Measurements from ENCODE around the gene KLHL8. TPM values are rescaled to one million over a fixed set of nuclear protein-coding genes. Genes with fewer than 3 reads are reported as not detected.

KLHL8 gene
- total RNA-seq, 2 experiments from 2014 or later, result 6.3 to 7.0 TPM

DNA sequence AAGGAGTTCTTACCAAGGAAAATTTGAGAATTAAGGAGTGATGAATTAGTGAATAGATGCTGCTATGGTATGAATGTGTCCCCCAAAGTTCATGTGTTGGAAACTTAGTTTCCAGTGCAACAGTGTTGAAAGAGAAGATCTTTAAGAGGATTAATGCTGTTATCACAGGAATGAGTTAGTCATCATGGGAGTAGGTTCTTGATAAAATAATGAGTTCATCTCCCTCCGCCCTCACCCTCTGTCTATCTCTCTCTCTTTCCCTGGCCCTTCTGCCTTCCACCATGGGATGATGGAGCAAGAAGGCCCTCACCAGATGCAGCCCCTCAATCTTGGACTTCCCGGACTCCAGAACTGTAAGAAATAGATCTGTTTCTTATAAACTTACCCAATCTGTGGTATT is 38.3 kb upstream of the KLHL8 start:
- intact Hi-C loops (cut with DNase I, micrococcal nuclease), result no loop called here

DNA sequence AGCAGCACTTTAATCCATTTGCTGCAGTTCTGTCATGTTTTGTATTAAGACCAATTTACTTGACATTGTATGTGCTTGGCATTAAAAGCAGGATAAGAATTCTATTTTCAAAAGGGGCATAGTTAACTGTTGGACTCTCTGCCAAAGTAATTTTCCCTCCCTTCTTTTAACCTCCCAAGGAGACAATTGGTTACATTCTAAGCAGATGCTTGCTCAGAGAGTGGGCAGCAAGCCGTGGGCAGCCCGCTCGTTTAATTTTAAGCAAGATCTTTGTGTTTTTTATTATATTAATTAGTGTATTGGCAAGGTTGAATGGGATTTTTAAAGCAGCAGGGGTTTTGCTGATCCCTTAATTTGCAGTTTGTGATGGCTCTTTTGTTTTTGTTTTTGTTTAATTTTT is 37.1 kb upstream of the KLHL8 start:
- H3K4me3 ChIP-seq (ENCODE audit: low read length), result no peak overlapping the region
- CTCF ChIA-PET, result no interaction called here
- H3K4me1 ChIP-seq (ENCODE audit: insufficient read depth, low read length), result no peaks in the 10 kb centered on the region
- H3K9me3 Mint-ChIP-seq, result peaks cover 5% of the 10 kb centered on the region
- H3K27ac Mint-ChIP-seq, result no peak overlapping the region
- peaks cover 6% of the 10 kb centered on the region for H3K27me3 Mint-ChIP-seq
- H3K4me3 Mint-ChIP-seq, result no peak overlapping the region
- no peak for ATAC-seq (ENCODE audit: poor library complexity)
- H3K4me1 Mint-ChIP-seq (ENCODE audit: low read depth), result no peaks in the 10 kb centered on the region
- H3K36me3 Mint-ChIP-seq (ENCODE audit: low read depth), result no peaks in the 10 kb centered on the region
- TF ChIP-seq, protein P1, sequence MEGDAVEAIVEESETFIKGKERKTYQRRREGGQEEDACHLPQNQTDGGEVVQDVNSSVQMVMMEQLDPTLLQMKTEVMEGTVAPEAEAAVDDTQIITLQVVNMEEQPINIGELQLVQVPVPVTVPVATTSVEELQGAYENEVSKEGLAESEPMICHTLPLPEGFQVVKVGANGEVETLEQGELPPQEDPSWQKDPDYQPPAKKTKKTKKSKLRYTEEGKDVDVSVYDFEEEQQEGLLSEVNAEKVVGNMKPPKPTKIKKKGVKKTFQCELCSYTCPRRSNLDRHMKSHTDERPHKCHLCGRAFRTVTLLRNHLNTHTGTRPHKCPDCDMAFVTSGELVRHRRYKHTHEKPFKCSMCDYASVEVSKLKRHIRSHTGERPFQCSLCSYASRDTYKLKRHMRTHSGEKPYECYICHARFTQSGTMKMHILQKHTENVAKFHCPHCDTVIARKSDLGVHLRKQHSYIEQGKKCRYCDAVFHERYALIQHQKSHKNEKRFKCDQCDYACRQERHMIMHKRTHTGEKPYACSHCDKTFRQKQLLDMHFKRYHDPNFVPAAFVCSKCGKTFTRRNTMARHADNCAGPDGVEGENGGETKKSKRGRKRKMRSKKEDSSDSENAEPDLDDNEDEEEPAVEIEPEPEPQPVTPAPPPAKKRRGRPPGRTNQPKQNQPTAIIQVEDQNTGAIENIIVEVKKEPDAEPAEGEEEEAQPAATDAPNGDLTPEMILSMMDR (IDR thresholded peaks at IDR 0.05), result no peak
- H3K9me3 ChIP-seq (ENCODE audit: control insufficient read depth in 1 of 2, insufficient read depth in 1 of 2, low read length in 2 of 2), result peaks cover 0 to 6% of the 10 kb centered on the region in 2 experiments
- H3K27me3 ChIP-seq (ENCODE audit: control insufficient read depth in 1 of 2, insufficient read depth in 2 of 2, low read length in 2 of 2), result peaks cover 0 to 2% of the 10 kb centered on the region in 2 experiments
- no peaks in the 10 kb centered on the region for H3K36me3 ChIP-seq (ENCODE audit: insufficient read depth, low read length)
- DNase-seq, result no peak
- H3K27ac ChIP-seq (ENCODE audit: low read depth in 1 of 2, low read length in 2 of 2), result no peak overlapping the region
- intact Hi-C loops (cut with DNase I, micrococcal nuclease), result no loop called here
- POLR2A ChIA-PET, result no interaction called here

More for the DNA sequence above, 38.3 kb upstream of the KLHL8 start:
- ATAC-seq (ENCODE audit: poor library complexity), result no peak
- H3K27me3 ChIP-seq (ENCODE audit: control insufficient read depth in 1 of 2, insufficient read depth in 2 of 2, low read length in 2 of 2), result peaks cover 0 to 5% of the 10 kb centered on the region in 2 experiments
- Mint-ChIP-seq H3K4me1 (ENCODE audit: low read depth) (no peaks in the 10 kb centered on the region), H3K27me3 (peaks cover 6% of the 10 kb centered on the region), H3K36me3 (ENCODE audit: low read depth) (no peaks in the 10 kb centered on the region), H3K27ac (no peak overlapping the region), H3K4me3 (no peak overlapping the region), H3K9me3 (peaks cover 5% of the 10 kb centered on the region)
- no peaks in the 10 kb centered on the region for H3K4me1 ChIP-seq (ENCODE audit: insufficient read depth, low read length)
- ChIA-PET CTCF (no interaction called here), POLR2A (no interaction called here)
- TF ChIP-seq, protein P1 (IDR thresholded peaks at IDR 0.05), result no peak
- H3K9me3 ChIP-seq (ENCODE audit: control insufficient read depth in 1 of 2, insufficient read depth in 1 of 2, low read length in 2 of 2), result peaks cover 5 to 6% of the 10 kb centered on the region in 2 experiments
- H3K36me3 ChIP-seq (ENCODE audit: insufficient read depth, low read length), result no peaks in the 10 kb centered on the region
- H3K27ac ChIP-seq (ENCODE audit: low read depth in 1 of 2, low read length in 2 of 2), result no peak overlapping the region
- H3K4me3 ChIP-seq (ENCODE audit: low read length), result no peak overlapping the region
- DNase-seq, result no peak

DNA sequence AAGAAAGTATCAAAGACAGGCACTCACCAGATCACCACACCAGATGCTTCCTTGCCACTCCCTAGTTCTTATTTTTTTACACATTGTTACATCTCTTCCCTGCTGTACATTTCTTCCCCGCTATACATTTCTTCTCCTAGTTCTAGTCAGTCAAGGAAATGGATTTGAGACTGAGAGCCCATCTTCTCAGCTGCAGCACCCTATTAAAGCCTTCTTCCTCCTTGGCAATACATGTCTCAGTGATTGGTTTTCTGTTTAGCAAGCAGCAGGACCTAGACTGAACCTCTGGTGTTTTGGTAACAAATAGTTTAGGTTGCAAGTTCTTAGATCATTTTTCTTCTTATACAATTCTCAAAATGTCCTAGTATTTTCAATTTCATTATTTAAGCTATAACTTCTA is 35.3 kb upstream of the KLHL8 start:
- TF ChIP-seq, protein P1 (IDR thresholded peaks at IDR 0.05), result no peak
- no peak overlapping the region for H3K4me3 ChIP-seq (ENCODE audit: low read length)
- POLR2A ChIA-PET, result no interaction called here
- H3K9me3 ChIP-seq (ENCODE audit: control insufficient read depth in 1 of 2, insufficient read depth in 1 of 2, low read length in 2 of 2), result peaks cover 0 to 6% of the 10 kb centered on the region in 2 experiments
- Mint-ChIP-seq H3K27ac (no peak overlapping the region), H3K4me1 (ENCODE audit: low read depth) (no peaks in the 10 kb centered on the region), H3K9me3 (peaks cover 5% of the 10 kb centered on the region), H3K4me3 (no peak overlapping the region), H3K27me3 (peaks cover 6% of the 10 kb centered on the region), H3K36me3 (ENCODE audit: low read depth) (no peaks in the 10 kb centered on the region)
- ATAC-seq (ENCODE audit: poor library complexity) (no peak), DNase-seq (no peak)
- H3K27me3 ChIP-seq (ENCODE audit: control insufficient read depth in 1 of 2, insufficient read depth in 2 of 2, low read length in 2 of 2), result peaks cover 0 to 2% of the 10 kb centered on the region in 2 experiments
- CTCF ChIA-PET, result interaction anchor here (0.6 kb wide), 1 partner anchor 10 kb away, joined by 3 read pairs; no protein-coding TSS in a partner anchor
- H3K27ac ChIP-seq (ENCODE audit: low read depth in 1 of 2, low read length in 2 of 2), result no peak overlapping the region
- no peaks in the 10 kb centered on the region for H3K36me3 ChIP-seq (ENCODE audit: insufficient read depth, low read length)
- intact Hi-C loops (cut with DNase I, micrococcal nuclease), result no loop called here
- no peaks in the 10 kb centered on the region for H3K4me1 ChIP-seq (ENCODE audit: insufficient read depth, low read length)
